NOMO-1 treated with DMSO at 0.1 percent for 48 hours (cell line): ENCODE results near the gene TRAF3.

Experiments
- DNase-seq: peaks from one replicate; lab custom pipeline; 2025; ENCODE audit not compliant: unreplicated experiment; lab: John Stamatoyannopoulos, UW

TRAF3 gene

DNA sequence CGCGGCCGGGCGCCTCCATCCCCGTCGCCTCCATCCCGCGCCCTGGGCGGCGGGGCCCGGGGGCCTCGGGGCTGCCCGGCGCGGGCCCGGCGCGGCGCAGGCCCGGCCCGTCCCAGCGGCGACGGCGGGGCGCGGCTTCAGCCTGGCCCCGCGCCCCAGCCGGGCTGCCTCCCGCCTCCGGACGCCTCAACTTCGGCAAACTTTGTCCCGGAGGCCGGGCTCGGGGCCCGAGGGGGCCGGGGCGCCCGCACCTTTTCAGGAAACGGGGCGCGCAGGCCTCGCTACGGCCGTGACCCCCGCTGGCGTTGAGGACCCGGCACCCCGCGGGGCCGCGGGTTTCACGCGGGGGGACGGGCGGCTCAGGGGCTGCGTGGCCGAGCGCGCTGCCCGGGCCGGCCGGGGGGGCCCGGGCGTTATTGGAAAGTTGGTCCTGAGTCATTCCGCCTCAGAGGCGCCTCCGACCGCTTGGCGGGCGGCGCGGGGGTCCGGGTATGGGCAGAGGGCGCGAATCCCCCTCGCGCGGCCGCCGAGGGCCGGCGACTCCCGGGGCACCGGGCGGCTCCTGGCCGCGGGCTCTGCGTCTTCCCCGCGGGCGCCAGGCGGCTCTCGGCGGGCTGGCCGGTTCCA, 575 bp downstream of the TRAF3 start:
- DNase-seq = no peak

DNA sequence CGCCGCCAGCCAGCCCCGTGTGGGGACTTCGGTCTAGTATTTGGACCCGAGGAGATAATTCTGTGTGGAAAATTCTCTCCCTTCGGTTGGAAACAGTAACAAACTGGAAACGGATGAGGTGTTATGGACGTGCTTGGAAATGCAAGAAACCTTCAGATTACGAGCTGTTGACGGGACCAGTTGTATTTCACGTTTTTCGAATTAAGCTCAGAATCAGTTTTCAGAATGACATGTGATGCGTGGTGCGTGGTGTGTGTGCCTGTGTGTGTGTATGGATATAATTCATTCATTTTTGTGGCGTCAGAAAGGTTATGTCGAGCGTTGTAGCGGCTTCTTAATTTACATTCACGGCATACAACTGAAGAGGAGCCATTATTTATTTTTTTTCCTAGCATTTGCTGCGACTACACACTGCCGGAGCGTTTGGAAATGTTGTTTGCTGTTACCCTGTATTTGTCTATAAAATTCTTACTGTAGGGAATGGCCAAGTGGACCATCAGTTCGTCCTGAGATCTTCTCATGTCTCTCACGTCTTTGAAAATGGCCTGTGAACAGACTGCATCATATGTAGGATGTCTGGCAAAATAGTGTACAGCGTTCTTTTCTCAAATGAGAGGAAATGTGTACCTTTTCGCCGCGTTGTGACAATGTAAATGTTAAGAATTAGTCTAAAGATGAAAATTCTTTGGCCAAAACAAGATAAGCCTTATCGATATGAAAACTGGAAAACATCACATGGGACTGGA, 1.3 kb downstream of the TRAF3 start:
- peak; percentile 9 for DNase-seq

DNA sequence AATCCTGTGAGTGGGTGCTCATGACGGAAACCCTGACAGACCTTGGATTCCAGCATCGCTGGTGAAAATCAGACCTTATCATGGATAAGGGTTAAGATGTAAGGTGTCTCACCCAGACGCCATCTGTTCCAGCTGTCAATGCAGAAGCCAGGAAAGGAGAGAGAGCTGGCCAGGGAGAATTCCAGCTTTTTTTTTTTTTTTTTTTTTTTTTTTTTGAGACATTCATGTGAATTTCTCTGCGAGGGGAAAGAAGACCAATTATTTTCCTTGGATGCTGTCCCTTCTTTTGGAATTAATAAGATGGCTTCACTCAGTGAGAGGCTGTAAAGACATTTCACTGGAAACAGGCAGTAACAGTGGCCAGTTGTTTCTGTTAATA, 1.8 kb downstream of the TRAF3 start:
- DNase-seq = no peak

- peak; percentile 41 for DNase-seq
These were observed 2.5 kb downstream of the TRAF3 start for GRCh38 chr14:102779574-102780315.

GRCh38 chr14:102781063-102781462, 3.8 kb downstream of the TRAF3 start:
- DNase-seq = no peak

GRCh38 chr14:102782974-102783373, 5.7 kb downstream of the TRAF3 start:
- no peak for DNase-seq

- no peak for DNase-seq
These were observed 7.8 kb downstream of the TRAF3 start for GRCh38 chr14:102784892-102785594.

GRCh38 chr14:102785595-102785963, 8.3 kb downstream of the TRAF3 start:
- DNase-seq = no peak

- peak; percentile 2 for DNase-seq
These were observed 9.5 kb downstream of the TRAF3 start for GRCh38 chr14:102786768-102787167.

- no peak for DNase-seq
These were observed 12.1 kb downstream of the TRAF3 start for GRCh38 chr14:102789349-102789748.

- DNase-seq = no peak
These were observed 16.5 kb downstream of the TRAF3 start for GRCh38 chr14:102793531-102794328.

- DNase-seq = peak; percentile 76
These were observed 18.0 kb downstream of the TRAF3 start for GRCh38 chr14:102795060-102795925.

- DNase-seq = no peak
These were observed 19.5 kb downstream of the TRAF3 start for GRCh38 chr14:102796661-102797190.

DNA sequence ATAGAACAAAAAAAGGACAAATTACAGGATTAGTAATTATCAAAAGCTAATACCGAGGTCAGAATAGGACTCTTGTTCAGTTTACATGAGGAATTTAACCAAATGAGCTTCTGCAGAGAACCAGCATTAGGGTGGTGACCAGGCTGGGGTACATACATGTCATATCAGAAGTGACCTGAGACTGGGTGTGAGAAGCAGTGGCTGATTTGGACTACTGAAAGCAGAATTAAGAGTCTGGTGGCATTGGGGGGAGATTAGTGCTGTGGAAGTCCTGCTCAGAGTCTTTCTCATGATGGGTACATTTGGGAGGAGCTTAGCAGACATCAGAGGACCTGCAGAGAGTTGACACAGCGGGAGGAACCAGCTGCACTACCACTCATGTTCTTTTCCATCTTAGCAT, 21.7 kb downstream of the TRAF3 start:
- no peak for DNase-seq

DNA sequence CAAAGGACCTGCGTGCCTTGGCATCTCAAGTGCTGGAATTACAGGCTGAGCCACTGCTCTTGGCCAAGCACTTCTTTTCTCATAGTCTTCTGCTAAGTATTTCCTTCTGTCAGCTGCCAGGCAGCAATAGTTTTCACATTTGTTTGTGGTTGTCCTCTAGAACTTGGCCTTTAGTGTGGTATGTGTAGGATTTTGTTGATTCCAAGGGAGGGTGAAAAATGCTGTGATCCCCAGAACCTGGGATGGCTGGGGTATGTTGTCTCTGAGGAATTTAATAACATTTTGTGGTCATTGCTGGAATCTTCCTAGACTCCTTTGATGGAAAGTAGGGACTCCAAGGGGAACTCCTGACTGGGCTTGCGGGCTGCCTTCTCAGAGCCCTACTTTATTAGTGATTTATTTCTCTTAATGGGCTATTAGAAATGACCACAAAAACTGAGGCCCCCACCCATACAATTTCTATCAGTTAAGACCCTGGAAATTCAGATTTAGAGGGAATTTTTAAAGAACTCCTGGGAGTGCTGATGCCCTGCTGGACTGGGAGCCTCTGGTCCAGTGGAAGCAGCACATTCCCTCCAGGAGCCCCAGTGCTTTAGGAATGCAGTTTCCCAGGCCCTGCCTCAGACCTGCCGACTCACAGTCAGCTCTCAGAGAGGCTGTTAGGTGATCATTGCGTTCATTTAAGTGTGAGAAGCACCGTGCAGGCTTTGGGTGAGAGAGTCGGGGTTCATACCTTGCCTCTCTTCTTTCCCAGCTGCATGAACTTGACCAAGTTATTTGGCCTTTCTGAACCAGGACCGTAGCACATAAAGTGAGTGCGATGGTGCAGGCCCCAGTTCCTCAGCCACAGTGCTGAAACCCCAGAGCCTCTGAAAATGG, 22.7 kb downstream of the TRAF3 start:
- DNase-seq = no peak

DNA sequence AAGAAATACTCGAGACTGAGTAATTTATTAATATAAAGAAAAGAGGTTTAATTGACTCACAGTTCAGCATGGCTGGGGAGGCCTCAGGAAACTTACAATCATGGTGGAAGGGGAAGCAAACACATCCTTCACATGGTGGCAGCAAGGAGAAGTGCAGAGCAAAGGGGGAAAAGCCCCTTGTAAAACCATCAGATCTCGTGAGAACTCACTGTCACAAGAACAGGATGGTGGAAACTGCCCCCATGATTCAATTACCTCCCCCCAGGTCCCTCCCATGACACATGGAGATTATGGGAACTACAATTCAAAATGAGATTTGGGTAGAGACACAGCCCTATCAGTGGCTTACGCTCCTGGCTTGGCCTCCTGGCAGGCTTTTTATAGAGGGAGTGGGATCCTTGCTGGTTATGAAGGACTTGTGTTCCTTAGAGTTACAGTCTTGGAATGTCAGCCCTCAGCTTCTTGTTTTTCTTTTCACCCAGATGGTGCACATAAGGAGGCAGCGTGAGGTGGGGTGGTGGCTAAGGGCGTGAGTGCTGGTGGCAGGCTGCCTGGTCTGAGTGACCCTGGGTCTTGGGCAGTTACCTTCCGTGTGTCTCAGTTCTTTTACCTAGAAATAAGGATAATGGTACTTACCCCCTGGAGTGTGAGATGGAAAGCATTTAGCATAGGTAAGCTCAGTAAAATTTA, 25.7 kb downstream of the TRAF3 start:
- no peak for DNase-seq

DNA sequence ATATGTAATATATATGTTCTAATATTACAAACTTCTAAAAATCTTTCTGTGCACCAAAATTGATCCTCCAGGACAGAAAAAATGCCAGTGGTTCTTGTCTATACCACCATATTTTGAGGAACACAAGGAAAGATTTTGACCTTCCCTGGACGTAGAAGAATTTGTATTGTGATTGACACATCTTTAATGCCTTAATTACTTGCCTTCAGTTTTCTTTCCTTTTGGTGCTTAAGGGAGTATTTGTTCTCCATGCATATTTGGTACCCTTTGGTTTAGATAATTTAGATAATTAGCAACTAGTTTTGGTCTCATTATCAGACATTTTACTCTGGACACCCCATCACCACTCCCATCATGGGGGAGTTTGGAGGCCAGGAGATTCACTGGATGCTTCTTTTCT, 27.6 kb downstream of the TRAF3 start:
- no peak for DNase-seq

DNA sequence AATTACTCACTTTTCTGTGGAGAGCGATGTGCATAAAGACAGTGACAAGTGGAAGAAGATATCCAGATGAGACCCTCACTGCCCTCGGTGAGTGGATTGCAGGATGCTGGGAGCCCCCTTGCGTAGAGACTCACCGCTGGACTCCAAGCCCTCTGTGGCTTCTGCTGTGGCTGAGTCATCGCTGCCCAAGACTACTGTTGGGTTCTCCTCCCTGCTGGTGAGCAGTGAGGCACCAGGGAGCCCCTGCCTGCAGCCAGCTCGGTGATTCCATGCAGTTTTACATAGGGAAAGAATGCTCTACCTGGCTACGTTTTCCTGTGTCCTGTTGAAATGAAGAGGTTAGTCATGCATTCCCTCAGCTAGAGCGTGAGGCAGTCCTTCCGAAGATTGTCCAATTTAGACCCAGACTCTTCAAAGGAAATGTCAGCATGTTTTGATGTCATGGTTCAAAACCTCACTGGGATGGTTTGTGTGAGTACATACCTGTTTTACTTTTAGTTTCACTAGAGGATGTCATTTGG, 28.2 kb downstream of the TRAF3 start:
- DNase-seq = peak; percentile 0
